Left hindlimb (tissue), 1 donor: ENCODE measurements around the gene FBLL1.
"Not testable (repeated sequence)": the region's sequence is repeated elsewhere in the genome, so short reads cannot be mapped to it uniquely, and the experiment has no call there.

Experiments
- DNase-seq: peaks from one replicate; pipeline ENCODE4 v3.0.0-alpha.2; 2018

FBLL1 gene

DNA sequence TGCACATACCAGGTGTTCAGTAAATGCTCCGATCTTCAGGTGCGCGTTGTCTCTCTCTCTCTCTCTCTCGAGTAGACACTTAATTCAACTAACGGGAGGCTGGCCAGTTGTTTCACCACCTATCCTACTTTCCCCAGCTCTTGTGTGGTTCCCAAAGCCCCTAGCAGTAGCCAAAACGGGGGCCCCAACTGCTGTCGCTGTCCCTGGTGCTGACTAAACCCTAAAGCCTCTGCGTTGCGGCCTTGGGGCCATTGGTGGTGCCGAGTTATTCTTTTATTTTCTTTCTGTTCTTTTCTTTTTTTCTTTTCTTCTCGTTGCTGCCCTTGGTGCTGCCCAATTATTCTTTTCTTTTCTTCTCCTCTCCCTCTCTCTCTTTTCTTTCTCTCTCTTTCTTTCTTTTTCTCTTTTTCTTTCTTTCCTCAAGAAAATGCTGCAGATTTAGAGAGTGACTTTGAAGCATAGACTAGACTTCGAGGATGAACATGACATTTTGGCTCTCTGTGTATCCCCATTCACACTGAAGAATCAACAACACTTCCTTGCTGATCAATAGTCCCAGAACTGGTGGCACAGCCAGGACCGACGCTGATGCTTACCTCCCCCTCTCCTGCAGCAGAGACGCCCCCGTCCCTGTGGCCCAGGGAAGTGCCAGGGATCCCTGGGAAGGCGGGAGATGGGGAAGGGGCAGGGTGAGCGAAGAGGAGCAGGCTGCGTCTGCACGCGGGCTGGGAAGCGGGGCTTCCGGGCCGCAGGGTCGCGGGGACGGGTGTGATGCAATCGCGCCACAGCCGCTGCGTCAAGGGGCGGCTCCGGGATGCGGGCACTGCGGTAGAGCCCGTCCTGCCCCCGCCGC, at the start of gene FBLL1:
FBLL1 (plus strand) TSS at position 785 of the 853 bp plus-strand sequence. CDS start 200 bp downstream, outside the sequence.
- DNase-seq: peak; percentile 48

DNA sequence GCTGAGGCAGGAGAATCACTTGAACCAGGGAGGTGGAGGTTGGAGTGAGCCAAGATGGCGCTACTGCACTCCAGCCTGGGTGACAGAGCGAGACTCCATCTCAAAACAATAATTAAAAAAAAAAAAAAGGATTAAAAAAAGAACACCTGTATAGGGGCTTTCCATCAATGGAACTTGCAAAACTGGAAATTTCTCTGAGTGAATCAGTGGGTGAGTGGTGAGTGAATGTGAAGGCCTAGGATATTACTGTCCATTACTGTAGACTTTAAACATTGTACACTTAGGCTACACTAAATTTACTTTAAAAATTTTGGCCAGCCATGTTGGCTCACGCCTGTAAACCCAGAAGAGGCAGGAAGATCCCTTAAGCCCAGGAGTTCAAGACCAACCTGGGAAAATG, 48.5 kb upstream of the FBLL1 start:
- DNase-seq: no peak

DNA sequence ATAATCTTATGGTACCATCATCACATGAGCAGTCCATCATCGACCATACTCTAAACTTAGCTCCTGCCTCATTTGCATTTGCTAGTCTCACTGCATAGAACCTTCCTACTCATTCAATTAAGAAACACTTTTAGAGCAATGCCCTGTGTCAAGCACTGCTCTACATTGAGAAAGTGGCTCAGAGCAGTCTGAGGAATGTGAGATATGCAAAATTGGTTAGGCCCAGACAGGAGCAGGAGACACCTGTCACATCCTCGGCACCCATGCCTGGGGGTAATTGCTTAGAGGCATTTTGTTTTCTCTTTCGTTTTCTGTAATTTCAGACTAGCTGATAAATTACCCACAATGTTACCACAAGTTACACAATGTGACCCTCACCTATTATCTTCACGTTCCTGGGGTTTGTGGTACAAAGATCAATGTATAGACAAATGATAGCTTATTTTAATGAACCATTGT, 47.7 kb upstream of the FBLL1 start:
- no peak for DNase-seq

DNA sequence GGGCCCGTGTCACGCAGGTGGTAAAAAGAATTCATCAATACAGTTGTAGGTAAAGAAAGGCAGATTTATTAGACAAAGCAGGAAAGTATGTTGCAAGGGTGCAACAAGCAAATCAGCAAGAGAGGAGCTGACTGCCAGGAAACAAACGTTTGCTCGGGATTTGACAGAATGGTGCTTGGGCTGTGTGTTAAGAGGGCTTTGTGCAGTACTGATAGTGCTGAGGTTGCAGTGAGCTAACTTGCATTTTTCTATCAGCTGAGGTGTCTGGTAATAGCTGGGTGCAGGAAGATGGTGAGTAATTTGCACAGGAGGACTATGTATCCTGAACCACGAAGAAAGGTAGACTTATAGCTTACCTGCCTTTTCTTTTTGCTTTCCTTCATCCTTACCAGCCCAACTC, 46.7 kb upstream of the FBLL1 start:
- no peak for DNase-seq

DNA sequence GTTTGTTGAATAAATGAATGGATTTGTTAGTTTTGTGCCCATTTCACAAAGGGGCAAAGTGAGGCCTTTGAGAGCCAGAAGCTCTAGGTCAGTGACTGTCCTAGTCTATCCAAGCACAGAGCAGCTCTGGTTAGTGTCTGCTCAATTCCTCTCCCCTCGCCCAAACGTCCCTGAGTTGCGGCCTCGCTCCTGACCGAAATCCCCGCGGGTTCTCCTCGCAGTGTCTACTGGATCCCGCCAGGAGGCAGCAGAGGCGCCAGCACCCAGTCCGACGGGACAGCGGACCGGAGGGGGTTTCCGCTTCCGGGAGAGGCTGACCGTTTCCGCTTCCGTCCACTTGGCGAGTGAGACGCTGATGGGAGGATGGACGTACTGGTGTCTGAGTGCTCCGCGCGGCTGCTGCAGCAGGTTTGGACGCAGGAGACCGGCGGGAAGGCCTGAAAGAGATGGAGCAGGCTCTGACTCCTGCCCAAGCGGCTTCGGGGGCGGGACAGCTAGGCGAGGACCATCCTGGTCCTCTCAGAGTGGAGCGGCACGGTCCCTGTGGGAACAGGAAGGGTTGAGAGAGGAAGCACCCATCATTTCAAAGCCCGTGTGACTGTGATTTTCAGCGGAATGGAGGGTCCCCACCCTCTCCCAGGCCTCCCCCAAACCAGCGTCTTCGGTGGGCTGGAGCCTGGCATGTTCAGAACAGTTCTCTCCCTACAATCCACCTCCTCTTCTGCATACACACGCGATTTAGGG, 42.8 kb upstream of the FBLL1 start, which contains the start of gene RARS1:
RARS1 (plus strand) TSS at position 336 of the 744 bp plus-strand sequence; CDS start at position 364, 28 bp downstream.
- peak; percentile 95 for DNase-seq

DNA sequence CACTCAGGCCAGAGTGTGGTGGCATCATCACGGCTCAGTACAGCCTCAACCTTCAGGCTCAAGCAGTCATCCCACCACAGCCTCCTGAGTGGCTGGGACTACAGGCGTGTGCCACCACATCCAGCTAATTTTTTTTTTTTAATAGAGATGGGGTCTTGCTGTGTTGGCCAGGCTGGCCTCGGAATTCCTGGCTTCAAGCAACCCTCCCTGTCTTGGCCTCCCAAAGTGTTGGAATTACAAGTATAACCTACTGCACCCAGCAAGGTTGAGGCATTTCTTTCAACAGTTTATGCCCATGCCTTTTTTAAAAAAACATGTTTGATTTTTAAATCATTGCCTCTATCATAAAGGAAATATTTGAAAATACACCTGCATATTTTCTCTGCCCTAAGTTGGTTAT, 40.0 kb upstream of the FBLL1 start:
- no peak for DNase-seq

DNA sequence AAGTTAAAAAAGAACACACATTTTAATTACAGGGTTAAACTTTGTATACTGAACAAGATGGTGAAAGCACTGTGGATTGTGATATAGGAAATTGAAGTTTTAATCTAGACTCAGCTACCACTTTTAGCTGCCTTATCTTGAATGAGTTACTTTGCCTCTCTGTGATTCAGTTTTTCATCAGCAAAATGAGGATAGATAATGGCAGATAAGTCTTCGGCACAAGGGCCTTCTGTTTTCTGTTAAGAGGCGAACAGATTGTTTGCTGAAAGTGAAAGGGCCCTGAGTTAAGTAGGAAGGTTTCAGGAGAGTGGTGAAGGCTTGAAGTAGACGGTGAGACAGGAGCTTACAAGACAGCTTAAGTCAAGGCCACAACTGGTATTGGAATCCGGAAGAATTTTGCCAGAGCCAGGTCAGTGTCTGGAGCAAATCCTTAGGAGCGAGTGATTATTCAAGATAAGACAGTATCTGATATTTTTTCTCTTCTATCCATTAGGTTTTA, 35.0 kb upstream of the FBLL1 start:
- no peak for DNase-seq

DNA sequence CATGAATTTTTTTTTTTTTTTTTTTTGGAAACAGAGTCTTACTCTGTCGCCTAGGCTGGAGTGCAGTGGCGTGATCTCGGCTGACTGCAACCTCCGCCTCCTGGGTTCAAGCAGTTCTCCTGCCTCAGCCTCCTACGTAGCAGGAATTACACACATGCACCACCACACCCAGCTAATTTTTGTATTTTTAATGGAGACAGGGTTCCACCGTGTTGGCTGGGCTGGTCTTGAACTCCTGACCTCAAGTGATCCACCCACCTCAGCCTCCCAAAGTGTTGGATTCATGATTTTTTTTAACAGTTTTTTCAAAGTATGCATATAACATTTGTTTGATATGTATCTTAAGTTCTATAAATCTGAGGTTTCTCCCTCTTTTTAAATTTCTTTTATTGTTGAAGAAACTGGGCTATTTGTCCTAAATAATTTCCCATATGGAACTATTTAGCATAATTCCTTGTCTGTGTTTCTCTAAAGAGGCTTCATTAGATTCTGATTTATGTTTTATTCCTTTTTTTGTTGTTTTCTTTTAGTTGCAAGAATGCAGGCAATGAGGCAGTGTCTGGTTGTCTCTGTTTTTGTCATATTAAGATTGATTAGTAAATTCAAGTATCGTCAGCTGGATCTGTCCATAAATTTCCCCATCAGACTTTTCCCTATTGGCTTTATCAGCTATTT, 26.4 kb upstream of the FBLL1 start:
- DNase-seq: no peak

DNA sequence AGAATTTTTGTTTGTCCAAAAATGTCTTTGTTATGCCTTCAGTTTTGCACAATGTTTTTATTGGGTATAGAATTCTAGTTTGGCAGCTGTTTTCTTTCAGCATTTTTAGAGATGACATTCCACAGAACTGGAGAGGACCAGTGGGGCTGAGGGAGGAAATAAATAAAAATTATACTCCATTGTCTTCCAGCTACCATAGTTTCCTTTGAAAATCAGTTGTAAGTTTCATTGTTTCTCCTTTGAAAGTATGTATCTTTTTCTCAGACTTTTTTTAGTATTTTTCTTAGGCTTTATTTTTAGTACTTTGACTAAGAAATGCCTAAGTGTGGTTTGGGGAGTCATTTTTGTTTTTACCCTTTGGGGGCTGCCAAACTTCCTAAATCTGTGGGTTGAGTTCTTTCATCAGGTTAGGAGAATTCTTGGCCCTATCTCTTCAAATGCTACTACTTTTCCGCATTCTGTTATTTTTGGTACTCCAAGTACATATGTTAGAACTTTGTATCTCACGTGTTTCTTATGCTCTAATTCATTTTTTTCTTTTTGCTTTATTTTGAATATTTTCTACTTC, 15.2 kb upstream of the FBLL1 start:
- DNase-seq: no peak

DNA sequence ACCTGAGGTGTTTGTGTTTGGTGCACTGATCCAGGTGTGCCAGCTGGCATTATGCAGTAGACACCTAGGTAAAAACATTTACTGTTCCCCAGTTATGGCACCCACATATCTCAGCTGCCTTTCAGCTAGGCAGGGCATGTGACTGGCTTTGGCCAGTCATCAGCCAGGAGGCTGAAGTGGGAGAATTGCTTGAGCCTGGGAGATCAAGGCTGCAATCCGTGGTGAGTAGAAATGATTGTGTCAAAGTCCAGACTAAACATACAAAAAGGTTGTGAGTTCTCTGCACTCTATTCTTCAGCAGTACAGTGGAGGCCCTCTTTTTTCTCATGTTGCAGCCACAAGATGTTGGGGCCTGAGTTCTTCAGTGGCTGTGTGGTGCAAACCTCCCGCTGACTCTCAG, 3.2 kb upstream of the FBLL1 start:
- no peak for DNase-seq

GRCh38 chr5:168527756-168528295, 1.3 kb upstream of the FBLL1 start:
- no peak for DNase-seq

DNA sequence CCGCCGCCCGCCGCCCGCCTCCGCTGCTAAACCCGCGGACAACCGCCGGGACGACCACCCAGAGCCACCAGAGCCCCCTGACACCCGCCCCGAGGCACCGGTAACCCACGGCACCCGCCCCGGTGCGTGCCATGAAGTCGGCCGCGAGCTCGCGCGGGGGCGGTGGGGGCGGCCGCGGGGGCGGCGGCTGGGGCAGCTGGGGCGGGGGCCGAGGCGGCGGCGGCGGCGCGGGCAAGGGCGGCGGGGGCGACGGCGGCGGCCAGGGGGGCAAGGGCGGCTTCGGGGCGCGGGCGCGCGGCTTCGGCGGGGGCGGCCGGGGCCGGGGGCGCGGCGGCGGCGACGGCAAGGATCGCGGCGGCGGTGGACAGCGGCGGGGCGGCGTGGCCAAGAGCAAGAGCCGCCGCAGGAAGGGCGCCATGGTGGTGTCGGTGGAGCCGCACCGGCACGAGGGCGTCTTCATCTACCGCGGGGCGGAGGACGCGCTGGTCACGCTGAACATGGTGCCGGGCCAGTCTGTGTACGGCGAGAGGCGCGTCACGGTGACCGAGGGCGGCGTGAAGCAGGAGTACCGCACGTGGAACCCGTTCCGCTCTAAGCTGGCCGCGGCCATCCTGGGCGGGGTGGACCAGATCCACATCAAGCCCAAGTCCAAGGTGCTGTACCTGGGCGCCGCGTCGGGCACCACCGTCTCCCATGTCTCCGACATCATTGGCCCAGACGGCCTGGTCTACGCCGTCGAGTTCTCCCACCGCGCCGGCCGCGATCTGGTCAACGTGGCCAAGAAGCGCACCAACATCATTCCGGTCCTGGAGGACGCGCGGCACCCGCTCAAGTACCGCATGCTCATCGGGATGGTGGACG, 499 bp downstream of the FBLL1 start:
- no peak for DNase-seq

DNA sequence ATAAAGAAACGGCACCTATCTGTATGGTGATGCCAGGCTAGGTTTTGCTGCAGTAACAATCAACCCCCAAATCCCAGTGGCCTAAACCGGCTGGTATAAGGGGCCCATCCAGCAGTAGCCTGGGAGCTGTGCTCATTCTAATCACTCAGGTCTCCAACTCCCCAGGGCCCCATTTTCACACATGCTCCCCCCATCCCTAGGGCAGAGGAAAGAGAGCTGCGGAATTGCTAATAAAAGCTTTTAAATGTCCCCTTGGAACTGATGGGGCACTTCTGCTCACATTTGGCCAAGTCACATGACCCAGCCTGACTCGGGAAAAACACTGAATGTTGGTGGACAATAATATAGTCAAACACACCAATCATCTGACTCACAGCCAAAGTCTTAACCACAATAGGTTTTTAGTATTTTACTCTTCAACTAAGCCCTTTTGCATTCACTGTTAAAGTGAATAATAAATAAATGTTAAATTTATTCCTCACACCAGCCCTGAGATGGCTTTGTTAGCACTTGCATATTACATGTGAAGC, 1.6 kb downstream of the FBLL1 start:
- no peak for DNase-seq

GRCh38 chr5:168531191-168531590, 2.1 kb downstream of the FBLL1 start:
- DNase-seq: no peak

GRCh38 chr5:168531987-168532864, 3.1 kb downstream of the FBLL1 start:
- no peak for DNase-seq

DNA sequence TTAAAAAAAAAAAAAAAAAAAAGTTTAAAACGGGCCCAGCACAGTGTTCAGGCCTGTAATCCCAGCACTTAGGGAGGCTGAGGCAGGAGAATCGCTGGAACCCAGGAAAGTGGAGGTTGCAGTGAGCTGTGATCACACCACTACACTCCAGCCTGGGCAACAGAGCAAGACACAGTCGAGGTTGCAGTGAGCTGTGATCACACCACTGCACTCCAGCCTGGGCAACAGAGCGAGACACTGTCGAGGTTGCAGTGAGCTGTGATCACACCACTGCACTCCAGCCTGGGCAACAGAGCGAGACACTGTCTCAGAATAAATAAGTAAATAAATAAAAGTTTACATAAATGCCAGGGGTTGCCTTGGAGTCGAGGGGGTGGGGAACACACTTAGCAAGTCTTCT, 5.2 kb downstream of the FBLL1 start:
- not testable (repeated sequence) for DNase-seq

- DNase-seq: no peak
Observed at GRCh38 chr5:168537176-168537575, 8.1 kb downstream of the FBLL1 start.

DNA sequence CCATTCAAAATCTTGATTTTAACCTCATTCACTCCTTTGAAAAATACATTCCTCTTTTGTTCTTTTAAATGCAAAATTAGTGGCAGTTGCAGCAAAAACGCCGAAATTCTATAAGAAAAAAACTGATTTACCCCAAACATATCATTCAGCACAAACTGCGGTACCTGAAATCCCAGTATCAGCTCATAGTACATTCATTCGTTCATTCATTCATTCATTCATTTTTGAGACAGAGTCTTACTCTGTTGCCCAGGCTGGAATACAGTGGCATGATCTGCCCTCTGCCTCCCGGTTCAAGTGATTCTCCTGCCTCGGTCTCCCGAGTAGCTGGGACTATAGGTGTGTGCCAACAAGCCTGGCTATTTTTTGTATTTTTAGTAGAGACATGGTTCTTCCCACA, 20.4 kb downstream of the FBLL1 start:
- no peak for DNase-seq

DNA sequence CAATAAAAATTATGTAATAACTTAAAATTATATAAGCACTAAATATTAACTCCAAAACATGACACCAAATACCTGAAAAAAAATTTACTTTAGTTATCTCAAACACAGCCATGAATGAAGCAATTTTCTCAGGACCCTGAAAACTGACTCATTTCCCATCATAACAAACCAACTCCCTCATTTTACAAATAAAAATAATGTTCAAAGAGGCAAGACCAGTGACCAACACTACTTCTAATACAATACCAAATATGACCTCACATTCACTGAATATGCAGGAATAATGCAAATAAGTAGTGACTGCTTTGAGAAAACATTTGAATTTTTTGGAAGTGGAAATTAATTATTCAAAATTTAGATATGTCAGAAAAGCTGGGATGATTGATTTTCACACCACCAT, 21.6 kb downstream of the FBLL1 start:
- DNase-seq: no peak

DNA sequence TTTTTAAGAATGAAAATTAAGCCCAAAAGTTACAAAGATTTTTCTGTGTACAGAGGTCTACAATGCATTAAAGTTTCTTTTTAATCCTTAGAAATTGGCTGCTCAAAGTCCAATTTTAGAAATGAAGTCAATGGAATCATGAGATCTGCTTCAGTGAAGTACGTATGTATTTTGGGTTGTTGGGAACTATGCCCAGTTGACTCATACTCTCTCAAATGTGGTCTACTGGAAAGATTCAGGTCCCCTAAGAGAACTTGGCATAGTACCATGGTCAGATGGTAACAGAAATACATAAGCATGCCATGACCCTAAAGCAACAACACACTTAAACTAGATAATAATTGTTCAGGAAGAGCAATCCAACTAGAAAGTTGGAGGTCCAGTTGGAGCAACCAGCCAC, 23.0 kb downstream of the FBLL1 start:
- DNase-seq: no peak
